Mucosa of descending colon (tissue), 3 donors: ENCODE data around the gene PHTF2. TPM values are rescaled to one million over a fixed set of nuclear protein-coding genes. Genes with fewer than 3 reads are reported as not detected.
A peak's percentile ranks its signal among the peaks of the same experiment; 100 is the strongest.

Source experiments
- ATAC-seq: fragments of 200-7000 bp; cut with Tn5 transposase; one replicate; pipeline ENCODE4 v1.9.1; 2020; ENCODE audit warnings: mild to moderate bottlenecking, moderate library complexity
- DNase-seq, 3 donors: peaks; one replicate each; pipeline ENCODE4 v3.0.0-alpha.2; 2020
- H3K36me3 ChIP-seq: fragments of 200-600 bp; one replicate; pipeline ENCODE4 v1.8.0; 2021; ENCODE audit warnings: low read depth, mild to moderate bottlenecking
- H3K4me1 ChIP-seq: fragments of 200-600 bp; one replicate; pipeline ENCODE4 v1.8.0; 2021; ENCODE audit warnings: low read depth, mild to moderate bottlenecking
- H3K4me3 ChIP-seq: fragments of 200-600 bp; one replicate; pipeline ENCODE4 v1.8.0; 2021; ENCODE audit warnings: mild to moderate bottlenecking
- H3K9me3 ChIP-seq: fragments of 200-600 bp; one replicate; pipeline ENCODE4 v1.8.0; 2021; ENCODE audit warnings: mild to moderate bottlenecking
- CTCF ChIP-seq: fragments of 200-600 bp; IDR thresholded peaks from one replicate; pipeline ENCODE4 v1.8.0; 2022; ENCODE audit warnings: antibody characterized with exemption, mild to moderate bottlenecking
- intact Hi-C, 2 donors: fragments of 100-400 bp; cut with DNase I in 1 of 2; cut with micrococcal nuclease in 1 of 2; formaldehyde crosslinking; loops; one replicate each; pipeline versions ENCODE4 v1.11.0 to v1.11.1; 2022; cut with DNase I, micrococcal nuclease
- total RNA-seq, 3 donors: library from RNA; stranded (reverse); fragmentation: NEBNext Ultra II Directional in 2 of 3; extraction: Animal tissue kit (Norgen Biotek cat#: 25700) in 2 of 3; gene quantifications; one replicate each; pipeline versions ENCODE4 v1.2.1 to v1.2.4, GENCODE V29; 2021 to 2023
- donor health status: DM: no; HTN: no; CAD: no; lungs with moderate emphysema.
- donor health status: DM: no; HTN: no; CAD: no.
- donor health status: DM: no; HTN: yes; CAD: no.

Gene PHTF2
- total RNA-seq, 3 donors from 2014 or later: 13.1 to 15.2 (median 13.7) TPM

GRCh38 chr7:77903597-77903996, 105.0 kb downstream of the PHTF2 start:
- Histone ChIP-seq H3K36me3 (no peaks in the 10 kb centered on the region), H3K4me3 (no peak overlapping the region), H3K4me1 (no peaks in the 10 kb centered on the region), H3K9me3 (no peaks in the 10 kb centered on the region)
- ATAC-seq (no peak), DNase-seq (peak in 1 of 3 donors; percentile 26)
- TF ChIP-seq CTCF: no peak
- intact Hi-C loops: no loop called here

- intact Hi-C loops: no loop called here
- no peaks in the 10 kb centered on the region for H3K36me3 ChIP-seq
- H3K4me3 ChIP-seq: no peak overlapping the region
- no peak for TF ChIP-seq CTCF
- ATAC-seq (no peak), DNase-seq (no peak)
- no peaks in the 10 kb centered on the region for H3K4me1 ChIP-seq
- no peaks in the 10 kb centered on the region for H3K9me3 ChIP-seq
These were observed 105.7 kb downstream of the PHTF2 start for GRCh38 chr7:77904252-77904651.

- H3K4me1 ChIP-seq: no peaks in the 10 kb centered on the region
- no peak overlapping the region for H3K4me3 ChIP-seq
- no peak for ATAC-seq
- DNase-seq: no peak
- no peaks in the 10 kb centered on the region for H3K36me3 ChIP-seq
- TF ChIP-seq CTCF: no peak
- H3K9me3 ChIP-seq: no peaks in the 10 kb centered on the region
- intact Hi-C loops: no loop called here
These were observed 108.7 kb downstream of the PHTF2 start for GRCh38 chr7:77907281-77907680.

GRCh38 chr7:77908664-77909063, 110.1 kb downstream of the PHTF2 start:
- ATAC-seq (no peak), DNase-seq (no peak)
- no peaks in the 10 kb centered on the region for H3K4me1 ChIP-seq
- no peak overlapping the region for H3K4me3 ChIP-seq
- no peaks in the 10 kb centered on the region for H3K36me3 ChIP-seq
- no peaks in the 10 kb centered on the region for H3K9me3 ChIP-seq
- intact Hi-C loops: no loop called here
- no peak for TF ChIP-seq CTCF

GRCh38 chr7:77910124-77910523, 111.6 kb downstream of the PHTF2 start:
- peak; percentile 34 for ATAC-seq
- no peaks in the 10 kb centered on the region for H3K4me1 ChIP-seq
- H3K4me3 ChIP-seq: no peak overlapping the region
- no peaks in the 10 kb centered on the region for H3K9me3 ChIP-seq
- DNase-seq: no peak
- intact Hi-C loops: no loop called here
- no peaks in the 10 kb centered on the region for H3K36me3 ChIP-seq
- no peak for TF ChIP-seq CTCF

- Histone ChIP-seq H3K9me3 (no peaks in the 10 kb centered on the region), H3K4me1 (no peaks in the 10 kb centered on the region), H3K36me3 (no peaks in the 10 kb centered on the region), H3K4me3 (no peak overlapping the region)
- no peak for TF ChIP-seq CTCF
- no peak for ATAC-seq
- intact Hi-C loops: no loop called here
- no peak for DNase-seq
These were observed 113.7 kb downstream of the PHTF2 start for GRCh38 chr7:77912293-77912692.
